Measurements from ENCODE around the gene CTDSPL. TPM values are rescaled to one million over a fixed set of nuclear protein-coding genes. Genes with fewer than 3 reads are reported as not detected.

The CTDSPL gene
- total RNA-seq, 1 donor from 2014 or later: 6.1 TPM

- Mint-ChIP-seq H3K36me3 (ENCODE audit: low read depth) (no peaks in the 10 kb centered on the region), H3K27ac (no peak overlapping the region)
Observed at GRCh38 chr3:37922721-37923568, 61.3 kb downstream of the CTDSPL start.

GRCh38 chr3:37923569-37924040 lies 61.9 kb downstream of the CTDSPL start:
- Mint-ChIP-seq H3K9me3 (no peaks in the 10 kb centered on the region), H3K4me1 (no peaks in the 10 kb centered on the region)
- intact Hi-C loops (cut with micrococcal nuclease): no loop called here

More at GRCh38 chr3:37922721-37923568, 61.3 kb downstream of the CTDSPL start:
- Mint-ChIP-seq H3K27me3 (peaks cover 1% of the 10 kb centered on the region), H3K9me3 (no peaks in the 10 kb centered on the region), H3K4me1 (no peaks in the 10 kb centered on the region), H3K4me3 (no peak overlapping the region)
- DNase-seq: no peak
- intact Hi-C loops (cut with micrococcal nuclease): no loop called here

GRCh38 chr3:37924453-37924852 lies 62.8 kb downstream of the CTDSPL start:
- no peak overlapping the region for H3K4me3 Mint-ChIP-seq
- H3K27ac Mint-ChIP-seq: no peak overlapping the region
- intact Hi-C loops (cut with micrococcal nuclease): no loop called here
- peaks cover 3% of the 10 kb centered on the region for H3K27me3 Mint-ChIP-seq
- no peak for DNase-seq
- H3K36me3 Mint-ChIP-seq (ENCODE audit: low read depth): no peaks in the 10 kb centered on the region
- H3K4me1 Mint-ChIP-seq: no peaks in the 10 kb centered on the region
- H3K9me3 Mint-ChIP-seq: no peaks in the 10 kb centered on the region

More at GRCh38 chr3:37923569-37924040, 61.9 kb downstream of the CTDSPL start:
- Mint-ChIP-seq H3K36me3 (ENCODE audit: low read depth) (no peaks in the 10 kb centered on the region), H3K4me3 (no peak overlapping the region), H3K27me3 (peaks cover 1% of the 10 kb centered on the region), H3K27ac (no peak overlapping the region)
- DNase-seq: no peak

- no peak for DNase-seq
- Mint-ChIP-seq H3K27me3 (peaks cover 3% of the 10 kb centered on the region), H3K4me3 (no peak overlapping the region), H3K36me3 (ENCODE audit: low read depth) (no peaks in the 10 kb centered on the region), H3K9me3 (no peaks in the 10 kb centered on the region), H3K27ac (no peak overlapping the region), H3K4me1 (no peaks in the 10 kb centered on the region)
- intact Hi-C loops (cut with micrococcal nuclease): no loop called here
Observed at GRCh38 chr3:37925157-37925556, 63.5 kb downstream of the CTDSPL start.

- Mint-ChIP-seq H3K9me3 (no peaks in the 10 kb centered on the region), H3K36me3 (ENCODE audit: low read depth) (no peaks in the 10 kb centered on the region), H3K27ac (no peak overlapping the region), H3K4me1 (no peaks in the 10 kb centered on the region), H3K27me3 (peaks cover 6% of the 10 kb centered on the region), H3K4me3 (no peak overlapping the region)
- DNase-seq: no peak
- intact Hi-C loops (cut with micrococcal nuclease): no loop called here
Observed at GRCh38 chr3:37926611-37927010, 64.9 kb downstream of the CTDSPL start.

- intact Hi-C loops (cut with micrococcal nuclease): no loop called here
- Mint-ChIP-seq H3K27ac (no peak overlapping the region), H3K4me3 (no peak overlapping the region)
Observed at GRCh38 chr3:37930495-37930894, 68.8 kb downstream of the CTDSPL start.

GRCh38 chr3:37932505-37932904 lies 70.8 kb downstream of the CTDSPL start:
- Mint-ChIP-seq H3K4me3 (no peak overlapping the region), H3K9me3 (no peaks in the 10 kb centered on the region), H3K4me1 (no peaks in the 10 kb centered on the region), H3K36me3 (ENCODE audit: low read depth) (no peaks in the 10 kb centered on the region), H3K27ac (no peak overlapping the region), H3K27me3 (peaks cover 4% of the 10 kb centered on the region)
- intact Hi-C loops (cut with micrococcal nuclease): no loop called here
- no peak for DNase-seq

More at GRCh38 chr3:37930495-37930894, 68.8 kb downstream of the CTDSPL start:
- Mint-ChIP-seq H3K27me3 (peaks cover 6% of the 10 kb centered on the region), H3K36me3 (ENCODE audit: low read depth) (no peaks in the 10 kb centered on the region), H3K9me3 (no peaks in the 10 kb centered on the region), H3K4me1 (no peaks in the 10 kb centered on the region)
- DNase-seq: no peak

GRCh38 chr3:37934631-37935289 lies 73.1 kb downstream of the CTDSPL start:
- Mint-ChIP-seq H3K4me3 (no peak overlapping the region), H3K36me3 (ENCODE audit: low read depth) (no peaks in the 10 kb centered on the region), H3K27ac (no peak overlapping the region), H3K9me3 (no peaks in the 10 kb centered on the region), H3K27me3 (peaks cover 10% of the 10 kb centered on the region), H3K4me1 (no peaks in the 10 kb centered on the region)
- intact Hi-C loops (cut with micrococcal nuclease): no loop called here
- DNase-seq: no peak

- H3K27me3 Mint-ChIP-seq: peaks cover 10% of the 10 kb centered on the region
- no peak overlapping the region for H3K27ac Mint-ChIP-seq
- H3K4me3 Mint-ChIP-seq: no peak overlapping the region
- DNase-seq: no peak
- no peaks in the 10 kb centered on the region for H3K4me1 Mint-ChIP-seq
- intact Hi-C loops (cut with micrococcal nuclease): no loop called here
- H3K9me3 Mint-ChIP-seq: no peaks in the 10 kb centered on the region
- no peaks in the 10 kb centered on the region for H3K36me3 Mint-ChIP-seq (ENCODE audit: low read depth)
Observed at GRCh38 chr3:37935290-37935668, 73.6 kb downstream of the CTDSPL start.

GRCh38 chr3:37935756-37936666 lies 74.3 kb downstream of the CTDSPL start:
- intact Hi-C loops (cut with micrococcal nuclease): no loop called here
- H3K36me3 Mint-ChIP-seq (ENCODE audit: low read depth): no peaks in the 10 kb centered on the region
- DNase-seq: no peak
- H3K4me1 Mint-ChIP-seq: no peaks in the 10 kb centered on the region
- no peak overlapping the region for H3K27ac Mint-ChIP-seq
- H3K27me3 Mint-ChIP-seq: peaks cover 10% of the 10 kb centered on the region
- no peak overlapping the region for H3K4me3 Mint-ChIP-seq
- no peaks in the 10 kb centered on the region for H3K9me3 Mint-ChIP-seq

- Mint-ChIP-seq H3K27ac (no peak overlapping the region), H3K4me3 (no peak overlapping the region), H3K27me3 (peaks cover 7% of the 10 kb centered on the region), H3K36me3 (ENCODE audit: low read depth) (no peaks in the 10 kb centered on the region), H3K4me1 (no peaks in the 10 kb centered on the region), H3K9me3 (no peaks in the 10 kb centered on the region)
- no peak for DNase-seq
- intact Hi-C loops (cut with micrococcal nuclease): no loop called here
Observed at GRCh38 chr3:37937156-37937555, 75.5 kb downstream of the CTDSPL start.

- H3K27ac Mint-ChIP-seq: no peak overlapping the region
- H3K27me3 Mint-ChIP-seq: peaks cover 7% of the 10 kb centered on the region
- intact Hi-C loops (cut with micrococcal nuclease): no loop called here
- DNase-seq: no peak
- H3K4me1 Mint-ChIP-seq: no peaks in the 10 kb centered on the region
- no peak overlapping the region for H3K4me3 Mint-ChIP-seq
- H3K9me3 Mint-ChIP-seq: no peaks in the 10 kb centered on the region
- H3K36me3 Mint-ChIP-seq (ENCODE audit: low read depth): no peaks in the 10 kb centered on the region
Observed at GRCh38 chr3:37938011-37938410, 76.3 kb downstream of the CTDSPL start.

- no peak for DNase-seq
- no peak overlapping the region for H3K27ac Mint-ChIP-seq
- no peaks in the 10 kb centered on the region for H3K36me3 Mint-ChIP-seq (ENCODE audit: low read depth)
- intact Hi-C loops (cut with micrococcal nuclease): no loop called here
- no peaks in the 10 kb centered on the region for H3K9me3 Mint-ChIP-seq
- H3K4me1 Mint-ChIP-seq: peaks cover 4% of the 10 kb centered on the region
- no peak overlapping the region for H3K4me3 Mint-ChIP-seq
- H3K27me3 Mint-ChIP-seq: peaks cover 7% of the 10 kb centered on the region
Observed at GRCh38 chr3:37940242-37940908, 78.7 kb downstream of the CTDSPL start.
